ENCODE data around the gene TNIK. TPM values are rescaled to one million over a fixed set of nuclear protein-coding genes. Genes with fewer than 3 reads are reported as not detected.

The TNIK gene
- total RNA-seq, 1 donor from 2014 or later = 17.0 TPM

DNA sequence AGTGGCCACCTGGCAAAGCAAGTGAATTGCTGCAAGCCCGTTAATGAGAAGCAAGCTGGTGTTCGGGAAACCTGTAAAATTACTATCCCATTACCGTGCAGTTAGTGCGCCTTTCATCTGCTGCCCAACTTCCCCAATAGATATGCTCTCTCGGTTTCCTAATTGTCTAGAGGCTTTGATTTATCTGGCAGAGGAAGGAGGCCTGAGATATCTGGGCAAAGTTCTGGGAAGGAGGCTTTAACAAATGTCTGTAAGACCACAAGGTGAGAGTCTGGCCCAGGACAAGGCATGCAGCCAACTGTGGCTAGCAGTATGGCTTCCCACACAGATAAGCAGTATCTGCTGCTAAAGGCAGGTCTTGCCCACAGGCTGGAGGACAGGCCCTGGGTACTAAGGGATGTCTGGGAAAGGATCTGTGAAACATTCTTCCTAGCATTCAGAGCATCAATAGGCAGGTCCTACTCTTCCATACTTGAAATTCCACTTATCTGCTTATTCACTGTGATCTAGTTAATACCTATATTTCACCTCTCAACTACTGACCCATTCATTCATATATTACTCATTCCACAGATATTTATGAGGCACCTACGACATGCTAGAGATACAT, 303.7 kb downstream of the TNIK start:
- no peak for TF ChIP-seq CTCF (IDR thresholded peaks at IDR 0.05; ENCODE audit: insufficient read depth, low read length, poor library complexity, severe bottlenecking)
- H3K36me3 ChIP-seq (ENCODE audit: control insufficient read depth, insufficient read depth, low read length) = no peaks in the 10 kb centered on the region
- no peak for DNase-seq (ENCODE audit: low read depth)
- H3K27me3 ChIP-seq (ENCODE audit: control insufficient read depth, insufficient read depth, low read length) = no peaks in the 10 kb centered on the region
- no peak overlapping the region for H3K4me3 ChIP-seq (ENCODE audit: low read depth, low read length)

- DNase-seq (ENCODE audit: low read depth) = no peak
- no peak for TF ChIP-seq CTCF (IDR thresholded peaks at IDR 0.05; ENCODE audit: insufficient read depth, low read length, poor library complexity, severe bottlenecking)
- no peaks in the 10 kb centered on the region for H3K36me3 ChIP-seq (ENCODE audit: control insufficient read depth, insufficient read depth, low read length)
- H3K27me3 ChIP-seq (ENCODE audit: control insufficient read depth, insufficient read depth, low read length) = no peaks in the 10 kb centered on the region
- H3K4me3 ChIP-seq (ENCODE audit: low read depth, low read length) = no peak overlapping the region
Observed at GRCh38 chr3:171155122-171155700, 305.0 kb downstream of the TNIK start.

DNA sequence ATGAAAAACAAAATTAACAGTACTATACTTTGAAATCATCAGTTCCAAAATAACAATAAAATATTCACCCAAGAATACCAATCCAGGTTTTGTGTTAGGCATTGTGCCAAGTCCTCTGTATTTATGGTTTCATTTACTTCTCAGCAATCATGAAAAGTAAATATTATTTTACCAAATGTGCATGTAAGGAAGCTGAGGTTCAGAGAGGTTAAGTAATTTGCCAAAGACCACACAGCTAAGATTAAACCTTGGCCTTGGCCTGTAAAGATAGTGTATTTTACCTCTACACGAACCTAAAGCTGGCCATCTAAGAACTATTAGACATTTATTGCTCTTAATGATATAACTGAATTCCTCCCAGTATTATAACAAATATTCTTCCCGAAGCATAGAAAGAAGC, 309.3 kb downstream of the TNIK start:
- TF ChIP-seq CTCF (IDR thresholded peaks at IDR 0.05; ENCODE audit: insufficient read depth, low read length, poor library complexity, severe bottlenecking) = no peak
- no peak overlapping the region for H3K4me3 ChIP-seq (ENCODE audit: low read depth, low read length)
- no peaks in the 10 kb centered on the region for H3K27me3 ChIP-seq (ENCODE audit: control insufficient read depth, insufficient read depth, low read length)
- no peaks in the 10 kb centered on the region for H3K36me3 ChIP-seq (ENCODE audit: control insufficient read depth, insufficient read depth, low read length)
- no peak for DNase-seq (ENCODE audit: low read depth)

- no peaks in the 10 kb centered on the region for H3K27me3 ChIP-seq (ENCODE audit: control insufficient read depth, insufficient read depth, low read length)
- no peak for TF ChIP-seq CTCF (IDR thresholded peaks at IDR 0.05; ENCODE audit: insufficient read depth, low read length, poor library complexity, severe bottlenecking)
- DNase-seq (ENCODE audit: low read depth) = no peak
- no peak overlapping the region for H3K4me3 ChIP-seq (ENCODE audit: low read depth, low read length)
- H3K36me3 ChIP-seq (ENCODE audit: control insufficient read depth, insufficient read depth, low read length) = no peaks in the 10 kb centered on the region
Observed at GRCh38 chr3:171149526-171150116, 310.6 kb downstream of the TNIK start.

- no peak overlapping the region for H3K4me3 ChIP-seq (ENCODE audit: low read depth, low read length)
- DNase-seq (ENCODE audit: low read depth) = no peak
- TF ChIP-seq CTCF (IDR thresholded peaks at IDR 0.05; ENCODE audit: insufficient read depth, low read length, poor library complexity, severe bottlenecking) = no peak
- H3K27me3 ChIP-seq (ENCODE audit: control insufficient read depth, insufficient read depth, low read length) = no peaks in the 10 kb centered on the region
- H3K36me3 ChIP-seq (ENCODE audit: control insufficient read depth, insufficient read depth, low read length) = no peaks in the 10 kb centered on the region
Observed at GRCh38 chr3:171145798-171146197, 314.4 kb downstream of the TNIK start.

All from kidney epithelial cell (primary cell).